ENCODE results near the gene NTHL1.

DNA sequence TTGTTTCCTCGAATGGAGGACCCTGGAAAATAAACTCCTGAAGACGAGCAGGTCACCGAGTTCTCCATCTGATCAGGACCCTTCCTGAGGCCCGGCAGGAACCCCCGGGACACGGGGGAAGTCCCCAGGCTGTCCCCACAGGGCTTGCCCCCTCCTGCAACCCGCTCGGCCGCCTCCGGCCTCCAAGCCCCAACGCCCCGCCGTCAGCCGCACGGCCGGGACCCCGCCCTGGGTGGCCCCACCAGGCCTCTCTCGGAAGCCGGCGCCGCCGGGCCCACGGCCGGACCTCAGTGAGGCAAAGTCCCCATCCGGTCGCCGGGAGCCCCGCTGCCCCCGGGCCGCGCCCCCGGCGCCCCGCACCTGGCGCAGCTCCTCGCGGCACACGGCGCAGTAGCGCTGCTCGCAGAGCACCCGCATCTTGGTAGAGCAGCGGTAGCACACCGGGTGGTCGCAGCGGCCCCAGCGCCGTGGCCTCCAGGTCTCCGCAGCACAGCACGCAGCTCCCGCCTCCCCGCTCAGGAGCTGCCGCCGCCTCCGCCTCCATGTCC is 38.4 kb downstream of the NTHL1 start:
- TF ChIP-seq, protein P1, sequence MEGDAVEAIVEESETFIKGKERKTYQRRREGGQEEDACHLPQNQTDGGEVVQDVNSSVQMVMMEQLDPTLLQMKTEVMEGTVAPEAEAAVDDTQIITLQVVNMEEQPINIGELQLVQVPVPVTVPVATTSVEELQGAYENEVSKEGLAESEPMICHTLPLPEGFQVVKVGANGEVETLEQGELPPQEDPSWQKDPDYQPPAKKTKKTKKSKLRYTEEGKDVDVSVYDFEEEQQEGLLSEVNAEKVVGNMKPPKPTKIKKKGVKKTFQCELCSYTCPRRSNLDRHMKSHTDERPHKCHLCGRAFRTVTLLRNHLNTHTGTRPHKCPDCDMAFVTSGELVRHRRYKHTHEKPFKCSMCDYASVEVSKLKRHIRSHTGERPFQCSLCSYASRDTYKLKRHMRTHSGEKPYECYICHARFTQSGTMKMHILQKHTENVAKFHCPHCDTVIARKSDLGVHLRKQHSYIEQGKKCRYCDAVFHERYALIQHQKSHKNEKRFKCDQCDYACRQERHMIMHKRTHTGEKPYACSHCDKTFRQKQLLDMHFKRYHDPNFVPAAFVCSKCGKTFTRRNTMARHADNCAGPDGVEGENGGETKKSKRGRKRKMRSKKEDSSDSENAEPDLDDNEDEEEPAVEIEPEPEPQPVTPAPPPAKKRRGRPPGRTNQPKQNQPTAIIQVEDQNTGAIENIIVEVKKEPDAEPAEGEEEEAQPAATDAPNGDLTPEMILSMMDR (conservative IDR thresholded peaks at IDR 0.05; ENCODE audit: low read depth, low read length) = no peak
- TF ChIP-seq POLR2A (IDR thresholded peaks at IDR 0.05; ENCODE audit: low read depth, low read length) (no peak), FOS (IDR thresholded peaks at IDR 0.05; ENCODE audit: low read depth, low read length) (no peak)
- TF ChIP-seq, protein P2, sequence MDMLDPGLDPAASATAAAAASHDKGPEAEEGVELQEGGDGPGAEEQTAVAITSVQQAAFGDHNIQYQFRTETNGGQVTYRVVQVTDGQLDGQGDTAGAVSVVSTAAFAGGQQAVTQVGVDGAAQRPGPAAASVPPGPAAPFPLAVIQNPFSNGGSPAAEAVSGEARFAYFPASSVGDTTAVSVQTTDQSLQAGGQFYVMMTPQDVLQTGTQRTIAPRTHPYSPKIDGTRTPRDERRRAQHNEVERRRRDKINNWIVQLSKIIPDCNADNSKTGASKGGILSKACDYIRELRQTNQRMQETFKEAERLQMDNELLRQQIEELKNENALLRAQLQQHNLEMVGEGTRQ (IDR thresholded peaks at IDR 0.05; ENCODE audit: low read depth, low read length) = no peak
